WTC11 (cell line): ENCODE measurements around the gene CCDC12.

Source experiments
- ESRRA ChIP-seq: sonication (generic); formaldehyde crosslinking; IDR thresholded peaks from 2 replicates; pipeline ENCODE4 v1.8.1; 2022; ENCODE audit warnings: mild to moderate bottlenecking, missing genetic modification reagents, borderline replicate concordance
- NR1H2 ChIP-seq: sonication (generic); formaldehyde crosslinking; IDR thresholded peaks from 2 replicates; pipeline ENCODE4 v1.9.0; 2021; ENCODE audit warnings: mild to moderate bottlenecking, moderate library complexity, missing genetic modification reagents
- ZBTB21 ChIP-seq: sonication (generic); formaldehyde crosslinking; IDR thresholded peaks from 2 replicates; pipeline ENCODE4 v1.8.1; 2023; ENCODE audit warnings: mild to moderate bottlenecking, missing genetic modification reagents, borderline replicate concordance

DNA sequence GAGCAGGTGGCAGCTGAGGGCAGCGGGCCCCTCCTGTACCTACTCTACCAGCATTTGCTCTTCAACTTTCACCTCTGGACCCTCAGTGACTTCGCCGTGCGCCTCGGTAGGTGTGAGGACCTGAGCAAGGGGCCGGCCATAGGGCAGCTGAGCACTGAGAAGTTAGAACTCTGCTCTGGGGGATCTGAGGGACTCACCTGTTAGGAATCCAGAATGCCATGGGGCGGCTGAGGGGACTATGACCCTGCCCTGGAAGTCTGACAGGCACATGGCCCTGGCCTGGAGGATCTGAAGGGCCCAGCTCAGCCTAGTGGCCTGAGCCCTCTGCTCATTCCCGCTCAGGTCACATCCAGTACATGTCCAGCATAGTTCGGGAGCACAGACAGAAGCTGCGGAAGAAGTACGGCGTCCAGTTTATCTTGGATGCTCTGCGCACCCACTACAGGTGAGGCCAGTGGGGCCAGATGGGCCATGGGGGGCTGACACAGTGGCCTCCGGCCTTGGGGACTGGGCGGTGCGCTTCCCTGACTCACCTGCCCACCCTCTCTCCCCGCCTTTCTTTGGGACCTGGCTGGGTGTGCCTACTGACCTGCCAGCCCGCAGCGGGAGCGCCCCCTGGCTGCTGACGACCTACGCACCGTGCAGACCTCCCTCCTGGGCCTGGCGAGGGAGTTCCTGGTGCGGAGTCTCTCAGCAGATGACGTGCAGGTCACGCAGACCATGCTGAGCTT, 21.7 kb upstream of the CCDC12 start:
- TF ChIP-seq NR1H2, result no peak
- TF ChIP-seq ESRRA (CRISPR knock-in tag), result no peak
- TF ChIP-seq ZBTB21 (CRISPR knock-in tag), result no peak
